Activated CD4-positive, CD25-positive, alpha-beta regulatory T cell treated with anti-CD3 and anti-CD28 coated beads, Interleukin-2, amount 50 U/mL, for 72 hours (primary cell): ENCODE results near the gene OMP.

ENCODE experiments used
- DNase-seq: peaks from one replicate; pipeline ENCODE4 v3.0.0; 2021

Gene OMP

GRCh38 chr11:77143405-77144020 is 40.9 kb downstream of the OMP start:
- no peak for DNase-seq

DNA sequence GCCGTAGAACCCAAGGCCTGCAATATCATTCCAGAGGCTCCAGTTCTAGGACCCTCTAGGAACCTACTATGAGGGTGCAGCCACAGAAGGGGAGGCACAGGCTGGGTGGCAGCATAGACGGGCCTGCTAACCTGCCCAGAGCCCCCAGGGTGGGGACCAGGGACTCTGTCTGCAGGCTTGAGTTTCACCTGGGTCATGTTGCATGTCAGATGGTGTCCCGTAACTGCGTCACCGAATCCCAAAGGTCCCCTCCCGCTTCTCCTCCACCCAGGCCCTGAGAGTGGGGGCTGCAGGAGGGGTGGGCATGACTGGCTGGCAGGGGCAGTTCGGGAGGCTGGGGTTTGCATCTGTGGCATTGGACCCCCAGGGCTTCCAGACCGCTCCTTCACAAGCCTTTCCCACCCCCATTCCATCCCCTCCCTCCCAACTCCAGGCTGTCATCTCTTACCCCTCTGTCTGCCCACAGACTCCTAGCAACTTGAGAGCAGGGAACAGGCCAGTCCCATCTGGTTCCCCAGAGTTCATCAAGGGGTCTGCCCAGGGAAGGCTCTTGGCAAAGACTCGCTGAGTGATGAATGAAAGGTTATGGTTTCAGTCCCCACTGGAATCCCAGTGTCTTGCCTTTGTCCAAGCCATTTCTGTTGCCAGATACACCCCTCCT is 41.7 kb downstream of the OMP start:
- no peak for DNase-seq

GRCh38 chr11:77144857-77145428 is 42.3 kb downstream of the OMP start:
- DNase-seq = no peak

DNA sequence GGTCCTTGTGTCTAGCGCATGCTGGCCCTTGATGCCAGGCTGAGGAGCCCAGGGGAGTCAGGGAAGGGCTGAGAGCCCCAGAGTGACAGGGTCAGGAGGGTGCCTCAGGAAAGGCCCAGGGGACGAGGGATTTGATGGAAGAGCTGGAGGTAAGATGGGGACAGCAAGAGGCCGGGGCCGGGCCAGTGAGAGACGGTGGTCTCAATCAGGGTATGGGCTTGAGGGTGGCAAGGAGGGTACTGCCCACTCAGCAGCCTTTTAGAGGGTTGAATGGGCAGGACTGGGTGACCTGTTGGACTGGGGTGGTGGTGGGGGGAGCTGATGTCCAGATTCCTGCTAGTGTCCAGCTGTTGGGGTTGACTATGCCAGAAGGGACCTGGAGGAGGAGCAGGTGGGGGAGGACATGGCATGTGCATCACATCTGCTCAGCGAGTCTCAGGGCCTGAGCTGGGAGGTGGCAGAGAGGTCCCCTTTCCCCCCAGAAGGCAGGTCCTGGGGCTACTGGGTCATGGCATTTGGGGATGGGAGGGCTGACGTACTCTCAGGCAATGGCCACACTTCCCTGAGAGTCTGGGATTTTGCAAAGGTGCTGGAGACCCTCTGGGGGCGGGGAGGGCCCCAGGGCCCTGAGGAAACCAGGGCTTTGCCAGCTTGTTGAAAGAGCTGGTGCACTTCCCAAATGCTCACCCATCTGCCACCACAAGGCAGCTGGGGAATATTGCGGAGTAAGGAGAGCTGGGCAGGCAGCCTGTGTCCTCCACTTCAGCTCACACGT is 43.8 kb downstream of the OMP start:
- no peak for DNase-seq

DNA sequence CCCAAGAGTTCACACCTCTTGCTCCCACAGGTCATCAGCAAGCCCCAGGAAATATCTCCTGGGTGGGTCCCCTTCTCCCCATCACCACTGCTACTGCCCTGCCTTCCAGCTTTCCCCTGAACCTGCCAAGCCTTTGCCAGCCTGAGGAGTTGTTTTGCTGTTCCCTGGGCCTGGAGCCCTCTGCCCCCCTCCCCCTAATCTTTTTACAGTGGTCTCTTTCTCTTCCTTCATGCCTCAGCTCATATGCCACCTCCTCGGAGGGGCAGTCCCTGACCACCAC is 44.3 kb downstream of the OMP start:
- DNase-seq = no peak

DNA sequence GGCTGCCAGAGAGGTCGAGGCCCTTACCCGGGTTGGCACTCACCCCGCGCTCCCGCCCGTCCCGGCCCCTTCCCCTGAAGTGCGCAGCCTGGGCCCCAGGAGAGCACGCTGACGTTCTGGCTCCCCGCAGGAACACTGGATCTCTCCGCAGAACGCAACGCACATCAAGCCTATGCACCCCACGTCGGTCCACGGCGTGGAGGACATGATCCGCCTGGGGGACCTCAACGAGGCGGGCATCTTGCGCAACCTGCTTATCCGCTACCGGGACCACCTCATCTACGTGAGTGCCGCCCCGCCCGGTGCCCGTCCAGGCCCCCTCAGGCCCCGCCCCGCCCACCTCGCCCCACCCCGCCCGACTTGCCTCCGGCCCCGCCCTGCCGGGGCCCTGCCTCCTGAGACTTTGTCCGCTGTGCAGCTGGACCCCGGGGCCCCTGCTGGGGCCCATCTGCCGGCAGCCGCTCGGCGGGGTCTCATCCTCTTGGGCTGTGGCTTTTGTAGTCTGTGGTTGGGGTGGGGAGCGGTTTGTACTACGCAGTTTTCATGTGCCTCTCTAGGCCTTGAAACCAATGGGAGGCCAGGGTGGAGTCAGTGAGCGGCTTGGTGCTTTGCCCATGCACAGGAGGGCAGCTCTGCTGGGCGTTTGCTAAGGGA is 45.2 kb downstream of the OMP start:
- no peak for DNase-seq

GRCh38 chr11:77148963-77149715 is 46.5 kb downstream of the OMP start:
- no peak for DNase-seq

- DNase-seq = no peak
Measured at GRCh38 chr11:77149716-77150392, 47.2 kb downstream of the OMP start.

DNA sequence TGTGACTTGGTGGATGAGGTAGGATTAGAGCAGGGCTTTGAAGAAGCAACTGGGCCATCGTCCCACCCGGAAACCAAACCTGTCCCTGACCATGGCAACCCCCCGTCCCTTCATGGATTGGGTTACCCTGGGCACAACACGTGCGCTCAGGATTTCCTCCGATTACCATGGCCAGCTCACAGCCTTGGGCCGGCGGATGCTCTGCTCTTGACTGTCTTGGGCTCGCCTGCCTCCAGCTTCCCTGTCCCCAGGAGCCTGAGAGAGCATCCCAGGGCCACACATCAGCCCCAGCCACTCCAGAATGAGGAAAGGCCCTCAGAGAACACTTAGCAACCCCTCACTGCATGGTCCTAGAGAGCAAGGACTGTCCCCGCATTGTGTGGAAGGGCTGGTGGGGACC is 48.2 kb downstream of the OMP start:
- DNase-seq = no peak

GRCh38 chr11:77151804-77152509 is 49.3 kb downstream of the OMP start:
- DNase-seq = peak; percentile 50

DNA sequence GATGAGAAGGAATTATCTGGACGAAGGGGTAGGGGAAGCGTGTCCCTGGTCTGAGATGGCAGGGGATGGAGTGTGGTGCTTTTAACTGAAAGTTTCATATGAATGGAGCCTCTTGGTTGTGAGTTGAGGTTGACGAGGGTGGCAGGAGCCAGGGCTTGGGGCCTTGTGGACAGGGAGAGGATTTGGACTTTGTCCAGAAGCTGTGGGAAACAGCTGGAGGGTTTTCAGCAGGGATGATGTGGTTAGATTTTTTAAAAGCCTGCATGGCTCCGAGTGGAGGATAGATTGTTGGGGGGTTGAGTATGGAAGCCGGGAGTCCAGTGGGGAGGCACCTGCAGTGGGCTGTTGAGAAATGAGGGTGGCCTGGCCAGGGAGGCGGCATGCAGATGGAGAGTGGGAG is 50.2 kb downstream of the OMP start:
- no peak for DNase-seq
